Pons (tissue), 1 donor: ENCODE data around the gene DIMT1.
A peak's percentile ranks its signal among the peaks of the same experiment; 100 is the strongest.

Experiments used
- DNase-seq: peaks from one replicate; pipeline ENCODE4 v3.0.0-alpha.2; 2016; ENCODE audit warnings: low spot score

Gene DIMT1

GRCh38 chr5:62369039-62369438 lies 34.7 kb downstream of the DIMT1 start:
- DNase-seq = no peak

GRCh38 chr5:62362701-62363100 lies 41.0 kb downstream of the DIMT1 start:
- no peak for DNase-seq

GRCh38 chr5:62354028-62354874 lies 49.5 kb downstream of the DIMT1 start:
- peak; percentile 77 for DNase-seq

- no peak for DNase-seq
Measured at GRCh38 chr5:62348723-62349481, 54.8 kb downstream of the DIMT1 start.

GRCh38 chr5:62347928-62348327 lies 55.8 kb downstream of the DIMT1 start:
- no peak for DNase-seq

GRCh38 chr5:62346748-62347147 lies 57.0 kb downstream of the DIMT1 start:
- no peak for DNase-seq

GRCh38 chr5:62343428-62343827 lies 60.3 kb downstream of the DIMT1 start:
- DNase-seq = no peak

- DNase-seq = no peak
Measured at GRCh38 chr5:62342476-62342837, 61.2 kb downstream of the DIMT1 start.

- DNase-seq = no peak
Measured at GRCh38 chr5:62341783-62342475, 61.8 kb downstream of the DIMT1 start.

- DNase-seq = no peak
Measured at GRCh38 chr5:62340979-62341378, 62.7 kb downstream of the DIMT1 start.

- DNase-seq = peak; percentile 70
Measured at GRCh38 chr5:62340392-62340791, 63.3 kb downstream of the DIMT1 start.
